HepG2 (cell line): ENCODE data around the gene TNFAIP1. TPM values are rescaled to one million over a fixed set of nuclear protein-coding genes. Genes with fewer than 3 reads are reported as not detected.

Experiments used
- ELF1 ChIP-seq: sonication (generic); formaldehyde crosslinking; IDR thresholded peaks from 2 replicates; pipeline ENCODE4 v1.4.0; 2020; ENCODE audit warnings: missing genetic modification reagents
- JARID2 ChIP-seq: sonication (generic); formaldehyde crosslinking; IDR thresholded peaks from 2 replicates; pipeline ENCODE4 v1.8.1; 2023; ENCODE audit warnings: missing genetic modification reagents, inconsistent platforms; ENCODE audit not compliant: insufficient replicate concordance
- MTERF4 ChIP-seq: sonication (generic); formaldehyde crosslinking; IDR thresholded peaks from 2 replicates; pipeline ENCODE4 v1.8.0; 2023; ENCODE audit warnings: mild to moderate bottlenecking, missing genetic modification reagents
- MXD4 ChIP-seq: IDR thresholded peaks from 2 replicates; pipeline ENCODE4 v1.6.1; 2016; ENCODE audit warnings: mild to moderate bottlenecking, missing biosample characterization, missing genetic modification reagents
- PPARG ChIP-seq: conservative IDR thresholded peaks from 2 replicates; pipeline ENCODE4 v1.6.1; 2016; ENCODE audit warnings: missing biosample characterization, missing genetic modification reagents
- RERE ChIP-seq: IDR thresholded peaks from 2 replicates; pipeline ENCODE4 v1.6.1; 2016; ENCODE audit warnings: low read depth, missing genetic modification reagents, missing compliant biosample characterization
- ZBTB26 ChIP-seq: IDR thresholded peaks from 2 replicates; pipeline ENCODE4 v1.6.1; 2016; ENCODE audit warnings: missing compliant biosample characterization, missing genetic modification reagents, borderline replicate concordance
- ZNF18 ChIP-seq: sonication (generic); formaldehyde crosslinking; IDR thresholded peaks from 2 replicates; pipeline ENCODE4 v1.8.0; 2022; ENCODE audit warnings: mild to moderate bottlenecking, missing genetic modification reagents; ENCODE audit not compliant: insufficient replicate concordance
- ZNF552 ChIP-seq: sonication (generic); formaldehyde crosslinking; IDR thresholded peaks from 2 replicates; pipeline ENCODE4 v1.9.0; 2022; ENCODE audit warnings: missing genetic modification reagents, mild to moderate bottlenecking, borderline replicate concordance
- ZNF891 ChIP-seq: sonication (generic); formaldehyde crosslinking; IDR thresholded peaks from 2 replicates; pipeline ENCODE4 v1.5.0; 2020; ENCODE audit warnings: mild to moderate bottlenecking, missing genetic modification reagents
- polyA plus RNA-seq, 8 experiments: library from polyadenylated mRNA; depleted of rRNA in 3 of 8; stranded (reverse) in 7 of 8; unstranded in 1 of 8; fragments of >200 nt; fragmentation: Illumina TruSeq in 4 of 8; extraction: Trizol in 4 of 8; gene quantifications; 2 replicates each; pipeline versions ENCODE4 v1.2.1 to v1.2.3, GENCODE V29; 2011 to 2016; ENCODE audit warnings: low read depth in 4 of 8, missing spikeins in 1 of 8, mixed read lengths in 1 of 8; ENCODE audit not compliant: insufficient read depth in 1 of 8
- total RNA-seq, 5 experiments: library from RNA; depleted of rRNA; stranded (reverse); fragments of >200 nt; fragmentation: Illumina TruSeq; extraction: Trizol; gene quantifications; 2 replicates each; pipeline ENCODE4 v1.2.3, GENCODE V29; 2016; ENCODE audit warnings: low read depth in 1 of 5

The TNFAIP1 gene
- total and polyA plus RNA-seq, 2 of the 13 experiments (the other 11 are each of a cell fraction or from before 2014, with no cell fraction given), result 17.5 to 40.6 TPM

- TF ChIP-seq ZBTB26 (CRISPR knock-in tag) (no peak), MTERF4 (CRISPR knock-in tag) (no peak), ZNF891 (CRISPR knock-in tag) (no peak), ZNF18 (CRISPR knock-in tag) (no peak), RERE (CRISPR knock-in tag) (no peak), MXD4 (CRISPR knock-in tag) (no peak), JARID2 (CRISPR knock-in tag) (no peak), PPARG (CRISPR knock-in tag) (no peak), ELF1 (CRISPR knock-in tag) (no peak), ZNF552 (CRISPR knock-in tag) (no peak)
Observed at GRCh38 chr17:28290703-28291102, 44.9 kb upstream of the TNFAIP1 start (continued).
